Measurements from ENCODE around the gene CDK14. TPM values are rescaled to one million over a fixed set of nuclear protein-coding genes. Genes with fewer than 3 reads are reported as not detected.

CDK14 gene
- polyA plus RNA-seq, 3 donors: 1.7 to 2.5 (median 2.1) TPM

- Histone ChIP-seq H2AFZ (ENCODE audit: insufficient read depth, low read depth, low read length, poor library complexity, severe bottlenecking) (no peak overlapping the region), H3K9me3 (replicated peaks in 1 of 2; ENCODE audit: control insufficient read depth in 1 of 2, insufficient read depth in 1 of 2, low read length in 2 of 2) (no peaks in the 10 kb centered on the region), H3K4me1 (ENCODE audit: control insufficient read depth in 1 of 2, insufficient read depth in 2 of 2, low read length in 2 of 2) (no peaks in the 10 kb centered on the region), H3K4me3 (replicated peaks in 1 of 3; ENCODE audit: low read depth in 2 of 3, low read length in 3 of 3) (no peak overlapping the region), H3K79me2 (ENCODE audit: insufficient read depth, low read length) (no peaks in the 10 kb centered on the region), H3K27me3 (ENCODE audit: control insufficient read depth in 2 of 2, insufficient read depth in 2 of 2, low read length in 2 of 2) (no peaks in the 10 kb centered on the region), H3K36me3 (replicated peaks in 1 of 2; ENCODE audit: control insufficient read depth in 1 of 2, insufficient read depth in 2 of 2, low read length in 2 of 2) (no peaks in the 10 kb centered on the region), H3K4me2 (replicated peaks; ENCODE audit: extremely low read depth, low read length, poor library complexity, severe bottlenecking) (no peak overlapping the region), H3K9ac (ENCODE audit: insufficient read depth, low read length, poor library complexity, severe bottlenecking) (no peak overlapping the region), H3K27ac (ENCODE audit: low read depth in 1 of 2, low read length in 2 of 2) (no peak overlapping the region), H4K20me1 (ENCODE audit: insufficient read depth, low read length) (no peaks in the 10 kb centered on the region)
- H3K4me3 Mint-ChIP-seq: no peak overlapping the region
- no peaks in the 10 kb centered on the region for H3K4me1 Mint-ChIP-seq
- H3K27ac Mint-ChIP-seq: no peak overlapping the region
- no peak for TF ChIP-seq CTCF (IDR thresholded peaks at IDR 0.05)
- H3K27me3 Mint-ChIP-seq (ENCODE audit: low read depth in 3 of 3): no peaks in the 10 kb centered on the region
- H3K9me3 Mint-ChIP-seq: peaks cover 0 to 2% (median 0%) of the 10 kb centered on the region in 7 donors
- H3K36me3 Mint-ChIP-seq: no peaks in the 10 kb centered on the region
- DNase-seq: no peak
- intact Hi-C loops (cut with micrococcal nuclease): no loop called here
- WGBS (ENCODE audit: insufficient coverage): no CpG with 5 or more reads among the region's 2 CpGs
Measured at GRCh38 chr7:90715067-90715466, 118.9 kb downstream of the CDK14 start.

GRCh38 chr7:90717296-90718060, 121.4 kb downstream of the CDK14 start:
- WGBS (ENCODE audit: insufficient coverage): 100% methylated on average over 1 of the region's 5 CpGs
- Histone ChIP-seq H3K9ac (ENCODE audit: insufficient read depth, low read length, poor library complexity, severe bottlenecking) (no peak overlapping the region), H4K20me1 (ENCODE audit: insufficient read depth, low read length) (no peaks in the 10 kb centered on the region), H3K4me1 (ENCODE audit: control insufficient read depth in 1 of 2, insufficient read depth in 2 of 2, low read length in 2 of 2) (no peaks in the 10 kb centered on the region), H3K9me3 (replicated peaks in 1 of 2; ENCODE audit: control insufficient read depth in 1 of 2, insufficient read depth in 1 of 2, low read length in 2 of 2) (no peaks in the 10 kb centered on the region), H3K4me2 (replicated peaks; ENCODE audit: extremely low read depth, low read length, poor library complexity, severe bottlenecking) (no peak overlapping the region), H3K27me3 (ENCODE audit: control insufficient read depth in 2 of 2, insufficient read depth in 2 of 2, low read length in 2 of 2) (no peaks in the 10 kb centered on the region), H3K4me3 (replicated peaks in 1 of 3; ENCODE audit: low read depth in 2 of 3, low read length in 3 of 3) (no peak overlapping the region), H3K79me2 (ENCODE audit: insufficient read depth, low read length) (no peaks in the 10 kb centered on the region), H3K36me3 (replicated peaks in 1 of 2; ENCODE audit: control insufficient read depth in 1 of 2, insufficient read depth in 2 of 2, low read length in 2 of 2) (no peaks in the 10 kb centered on the region), H2AFZ (ENCODE audit: insufficient read depth, low read depth, low read length, poor library complexity, severe bottlenecking) (no peak overlapping the region), H3K27ac (ENCODE audit: low read depth in 1 of 2, low read length in 2 of 2) (no peak overlapping the region)
- Mint-ChIP-seq H3K4me3 (no peak overlapping the region), H3K36me3 (peaks cover 3% of the 10 kb centered on the region in 2 donors), H3K9me3 (peaks cover 0 to 2% (median 0%) of the 10 kb centered on the region in 7 donors), H3K27ac (no peak overlapping the region), H3K4me1 (no peaks in the 10 kb centered on the region), H3K27me3 (ENCODE audit: low read depth in 3 of 3) (peaks cover 0 to 2% (median 0%) of the 10 kb centered on the region in 3 donors)
- no peak for TF ChIP-seq CTCF (IDR thresholded peaks at IDR 0.05)
- DNase-seq: no peak
- intact Hi-C loops (cut with micrococcal nuclease): no loop called here
